WTC11 (cell line): ENCODE results near the gene TMEM250.

Experiments
- CREB1 ChIP-seq: sonication (generic); formaldehyde crosslinking; IDR thresholded peaks from 2 replicates; pipeline ENCODE4 v1.8.0; 2023; ENCODE audit warnings: mild to moderate bottlenecking, missing genetic modification reagents
- ELF4 ChIP-seq: sonication (generic); formaldehyde crosslinking; IDR thresholded peaks from 2 replicates; pipeline ENCODE4 v1.8.1; 2022; ENCODE audit warnings: low read depth, mild to moderate bottlenecking, moderate library complexity, missing genetic modification reagents
- NFYB ChIP-seq: sonication (generic); formaldehyde crosslinking; conservative IDR thresholded peaks from 2 replicates; pipeline ENCODE4 v1.8.0; 2022; ENCODE audit warnings: low read depth, missing genetic modification reagents
- RELA ChIP-seq: sonication (generic); formaldehyde crosslinking; IDR thresholded peaks from 2 replicates; pipeline ENCODE4 v1.8.1; 2022; ENCODE audit warnings: missing genetic modification reagents, mild to moderate bottlenecking, borderline replicate concordance
- TCF7 ChIP-seq: sonication (generic); formaldehyde crosslinking; IDR thresholded peaks from 2 replicates; pipeline ENCODE4 v1.8.0; 2022; ENCODE audit warnings: mild to moderate bottlenecking, low read depth, missing genetic modification reagents, moderate library complexity
- USF2 ChIP-seq: sonication (generic); formaldehyde crosslinking; IDR thresholded peaks from 2 replicates; pipeline ENCODE4 v1.8.1; 2023; ENCODE audit warnings: mild to moderate bottlenecking, missing genetic modification reagents, moderate library complexity
- TF ChIP-seq, protein P1 (sequence below): sonication (generic); formaldehyde crosslinking; IDR thresholded peaks from 2 replicates; pipeline ENCODE4 v1.8.0; 2022; ENCODE audit warnings: mild to moderate bottlenecking, missing genetic modification reagents
- TF ChIP-seq, protein P2 (sequence below): fragments of 200-600 bp; IDR thresholded peaks from 2 replicates; pipeline ENCODE4 v1.8.0; 2022; ENCODE audit warnings: antibody characterized with exemption
- TF ChIP-seq, protein P3 (sequence below): sonication (generic); formaldehyde crosslinking; IDR thresholded peaks from 2 replicates; pipeline ENCODE4 v1.8.1; 2023; ENCODE audit warnings: mild to moderate bottlenecking, missing genetic modification reagents, borderline replicate concordance
- TF ChIP-seq, protein P4 (sequence below): sonication (generic); formaldehyde crosslinking; IDR thresholded peaks from 2 replicates; pipeline ENCODE4 v1.8.0; 2023; ENCODE audit warnings: missing genetic modification reagents
- TF ChIP-seq, protein P5 (sequence below): sonication (generic); formaldehyde crosslinking; IDR thresholded peaks from 2 replicates; pipeline ENCODE4 v1.8.0; 2023; ENCODE audit warnings: mild to moderate bottlenecking, missing genetic modification reagents

DNA sequence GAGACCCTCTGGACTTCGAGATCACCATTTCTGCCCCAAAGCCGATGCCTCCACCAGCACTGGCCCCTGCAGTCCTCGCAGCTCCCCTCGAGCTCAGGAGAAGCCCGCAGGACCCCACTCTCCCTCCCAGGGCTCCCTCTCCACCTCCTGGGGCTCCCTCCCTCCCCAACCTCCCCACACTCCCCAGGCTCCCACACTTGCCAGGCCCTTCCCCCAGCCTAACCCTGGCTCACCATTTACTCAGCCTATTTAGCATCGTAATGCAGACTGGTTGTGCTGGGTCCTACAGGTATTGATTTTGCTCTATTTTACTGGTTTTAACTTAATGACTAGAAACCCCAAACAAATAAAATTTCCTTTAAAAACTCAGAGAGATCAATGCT is 23.7 kb upstream of the TMEM250 start:
- TF ChIP-seq, protein P1, sequence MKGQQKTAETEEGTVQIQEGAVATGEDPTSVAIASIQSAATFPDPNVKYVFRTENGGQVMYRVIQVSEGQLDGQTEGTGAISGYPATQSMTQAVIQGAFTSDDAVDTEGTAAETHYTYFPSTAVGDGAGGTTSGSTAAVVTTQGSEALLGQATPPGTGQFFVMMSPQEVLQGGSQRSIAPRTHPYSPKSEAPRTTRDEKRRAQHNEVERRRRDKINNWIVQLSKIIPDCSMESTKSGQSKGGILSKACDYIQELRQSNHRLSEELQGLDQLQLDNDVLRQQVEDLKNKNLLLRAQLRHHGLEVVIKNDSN: no peak
- TF ChIP-seq, protein P2, sequence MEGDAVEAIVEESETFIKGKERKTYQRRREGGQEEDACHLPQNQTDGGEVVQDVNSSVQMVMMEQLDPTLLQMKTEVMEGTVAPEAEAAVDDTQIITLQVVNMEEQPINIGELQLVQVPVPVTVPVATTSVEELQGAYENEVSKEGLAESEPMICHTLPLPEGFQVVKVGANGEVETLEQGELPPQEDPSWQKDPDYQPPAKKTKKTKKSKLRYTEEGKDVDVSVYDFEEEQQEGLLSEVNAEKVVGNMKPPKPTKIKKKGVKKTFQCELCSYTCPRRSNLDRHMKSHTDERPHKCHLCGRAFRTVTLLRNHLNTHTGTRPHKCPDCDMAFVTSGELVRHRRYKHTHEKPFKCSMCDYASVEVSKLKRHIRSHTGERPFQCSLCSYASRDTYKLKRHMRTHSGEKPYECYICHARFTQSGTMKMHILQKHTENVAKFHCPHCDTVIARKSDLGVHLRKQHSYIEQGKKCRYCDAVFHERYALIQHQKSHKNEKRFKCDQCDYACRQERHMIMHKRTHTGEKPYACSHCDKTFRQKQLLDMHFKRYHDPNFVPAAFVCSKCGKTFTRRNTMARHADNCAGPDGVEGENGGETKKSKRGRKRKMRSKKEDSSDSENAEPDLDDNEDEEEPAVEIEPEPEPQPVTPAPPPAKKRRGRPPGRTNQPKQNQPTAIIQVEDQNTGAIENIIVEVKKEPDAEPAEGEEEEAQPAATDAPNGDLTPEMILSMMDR: no peak
- TF ChIP-seq USF2 (CRISPR knock-in tag): no peak
- TF ChIP-seq, protein P3, sequence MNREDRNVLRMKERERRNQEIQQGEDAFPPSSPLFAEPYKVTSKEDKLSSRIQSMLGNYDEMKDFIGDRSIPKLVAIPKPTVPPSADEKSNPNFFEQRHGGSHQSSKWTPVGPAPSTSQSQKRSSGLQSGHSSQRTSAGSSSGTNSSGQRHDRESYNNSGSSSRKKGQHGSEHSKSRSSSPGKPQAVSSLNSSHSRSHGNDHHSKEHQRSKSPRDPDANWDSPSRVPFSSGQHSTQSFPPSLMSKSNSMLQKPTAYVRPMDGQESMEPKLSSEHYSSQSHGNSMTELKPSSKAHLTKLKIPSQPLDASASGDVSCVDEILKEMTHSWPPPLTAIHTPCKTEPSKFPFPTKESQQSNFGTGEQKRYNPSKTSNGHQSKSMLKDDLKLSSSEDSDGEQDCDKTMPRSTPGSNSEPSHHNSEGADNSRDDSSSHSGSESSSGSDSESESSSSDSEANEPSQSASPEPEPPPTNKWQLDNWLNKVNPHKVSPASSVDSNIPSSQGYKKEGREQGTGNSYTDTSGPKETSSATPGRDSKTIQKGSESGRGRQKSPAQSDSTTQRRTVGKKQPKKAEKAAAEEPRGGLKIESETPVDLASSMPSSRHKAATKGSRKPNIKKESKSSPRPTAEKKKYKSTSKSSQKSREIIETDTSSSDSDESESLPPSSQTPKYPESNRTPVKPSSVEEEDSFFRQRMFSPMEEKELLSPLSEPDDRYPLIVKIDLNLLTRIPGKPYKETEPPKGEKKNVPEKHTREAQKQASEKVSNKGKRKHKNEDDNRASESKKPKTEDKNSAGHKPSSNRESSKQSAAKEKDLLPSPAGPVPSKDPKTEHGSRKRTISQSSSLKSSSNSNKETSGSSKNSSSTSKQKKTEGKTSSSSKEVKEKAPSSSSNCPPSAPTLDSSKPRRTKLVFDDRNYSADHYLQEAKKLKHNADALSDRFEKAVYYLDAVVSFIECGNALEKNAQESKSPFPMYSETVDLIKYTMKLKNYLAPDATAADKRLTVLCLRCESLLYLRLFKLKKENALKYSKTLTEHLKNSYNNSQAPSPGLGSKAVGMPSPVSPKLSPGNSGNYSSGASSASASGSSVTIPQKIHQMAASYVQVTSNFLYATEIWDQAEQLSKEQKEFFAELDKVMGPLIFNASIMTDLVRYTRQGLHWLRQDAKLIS (CRISPR knock-in tag): no peak
- TF ChIP-seq, protein P4, sequence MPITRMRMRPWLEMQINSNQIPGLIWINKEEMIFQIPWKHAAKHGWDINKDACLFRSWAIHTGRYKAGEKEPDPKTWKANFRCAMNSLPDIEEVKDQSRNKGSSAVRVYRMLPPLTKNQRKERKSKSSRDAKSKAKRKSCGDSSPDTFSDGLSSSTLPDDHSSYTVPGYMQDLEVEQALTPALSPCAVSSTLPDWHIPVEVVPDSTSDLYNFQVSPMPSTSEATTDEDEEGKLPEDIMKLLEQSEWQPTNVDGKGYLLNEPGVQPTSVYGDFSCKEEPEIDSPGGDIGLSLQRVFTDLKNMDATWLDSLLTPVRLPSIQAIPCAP (CRISPR knock-in tag): no peak
- TF ChIP-seq NFYB (CRISPR knock-in tag): no peak
- no peak for TF ChIP-seq RELA
- no peak for TF ChIP-seq ELF4 (CRISPR knock-in tag)
- no peak for TF ChIP-seq TCF7 (CRISPR knock-in tag)
- no peak for TF ChIP-seq CREB1 (CRISPR knock-in tag)
- TF ChIP-seq, protein P5, sequence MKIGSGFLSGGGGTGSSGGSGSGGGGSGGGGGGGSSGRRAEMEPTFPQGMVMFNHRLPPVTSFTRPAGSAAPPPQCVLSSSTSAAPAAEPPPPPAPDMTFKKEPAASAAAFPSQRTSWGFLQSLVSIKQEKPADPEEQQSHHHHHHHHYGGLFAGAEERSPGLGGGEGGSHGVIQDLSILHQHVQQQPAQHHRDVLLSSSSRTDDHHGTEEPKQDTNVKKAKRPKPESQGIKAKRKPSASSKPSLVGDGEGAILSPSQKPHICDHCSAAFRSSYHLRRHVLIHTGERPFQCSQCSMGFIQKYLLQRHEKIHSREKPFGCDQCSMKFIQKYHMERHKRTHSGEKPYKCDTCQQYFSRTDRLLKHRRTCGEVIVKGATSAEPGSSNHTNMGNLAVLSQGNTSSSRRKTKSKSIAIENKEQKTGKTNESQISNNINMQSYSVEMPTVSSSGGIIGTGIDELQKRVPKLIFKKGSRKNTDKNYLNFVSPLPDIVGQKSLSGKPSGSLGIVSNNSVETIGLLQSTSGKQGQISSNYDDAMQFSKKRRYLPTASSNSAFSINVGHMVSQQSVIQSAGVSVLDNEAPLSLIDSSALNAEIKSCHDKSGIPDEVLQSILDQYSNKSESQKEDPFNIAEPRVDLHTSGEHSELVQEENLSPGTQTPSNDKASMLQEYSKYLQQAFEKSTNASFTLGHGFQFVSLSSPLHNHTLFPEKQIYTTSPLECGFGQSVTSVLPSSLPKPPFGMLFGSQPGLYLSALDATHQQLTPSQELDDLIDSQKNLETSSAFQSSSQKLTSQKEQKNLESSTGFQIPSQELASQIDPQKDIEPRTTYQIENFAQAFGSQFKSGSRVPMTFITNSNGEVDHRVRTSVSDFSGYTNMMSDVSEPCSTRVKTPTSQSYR (CRISPR knock-in tag): no peak
